ENCODE data around the gene SNX32.

- no peak for TF ChIP-seq SUZ12 (IDR thresholded peaks at IDR 0.05; ENCODE audit: extremely low read depth, insufficient read depth, insufficient read length)
- no peak for TF ChIP-seq ZNF274 (IDR thresholded peaks at IDR 0.05; ENCODE audit: low read depth, low read length)
- TF ChIP-seq YY1 (IDR thresholded peaks at IDR 0.05; ENCODE audit: insufficient read depth, insufficient read length), result no peak
Observed at GRCh38 chr11:65797711-65798110, 36.1 kb upstream of the SNX32 start.

Data from NT2/D1 (cell line).